ENCODE measurements around the gene PDE4B.

GRCh38 chr1:66176832-66177231 lies 384.1 kb downstream of the PDE4B start:
- no peak for TF ChIP-seq CTCF (IDR thresholded peaks at IDR 0.05)
- TF ChIP-seq POLR2A (IDR thresholded peaks at IDR 0.05): no peak

Measured in lower leg skin (tissue), 3 donors.